Fibroblast of lung (primary cell): ENCODE results near the gene TMEFF2.

Experiments
- EZH2 ChIP-seq: IDR thresholded peaks from 2 replicates; pipeline ENCODE4 v1.5.1; 2012; ENCODE audit warnings: low read length, control low read depth, mild to moderate bottlenecking; ENCODE audit errors: missing control alignments
- TF ChIP-seq, protein P1 (sequence below), 2 donors: IDR thresholded peaks in 1 of 2; conservative IDR thresholded peaks in 1 of 2; 1 replicate in 1 of 2; 2 replicates in 1 of 2; pipeline ENCODE4 v1.5.1; 2011 to 2012; ENCODE audit warnings: low read length in 2 of 2, control low read depth in 1 of 2, inconsistent platforms in 1 of 2, low read depth in 1 of 2, mild to moderate bottlenecking in 1 of 2

DNA sequence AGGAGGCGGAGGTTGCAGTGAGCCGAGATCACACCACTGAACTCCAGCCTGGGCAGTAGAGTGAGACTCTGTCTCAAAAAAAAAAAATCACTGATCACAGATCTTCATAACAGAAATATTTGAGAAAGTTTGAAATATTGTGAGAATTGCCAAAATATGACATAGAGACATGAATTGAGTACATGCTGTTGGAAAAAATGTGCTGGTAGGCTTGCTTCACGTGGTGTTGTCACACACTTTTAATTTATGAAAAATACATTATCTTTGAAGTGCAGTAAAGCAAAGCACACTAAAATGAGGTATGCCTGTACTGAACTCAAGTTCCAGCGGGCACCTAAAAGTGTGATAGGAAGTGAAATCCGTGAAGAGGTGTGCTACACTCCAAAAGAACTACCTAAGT, 152.6 kb downstream of the TMEFF2 start:
- TF ChIP-seq, protein P1, sequence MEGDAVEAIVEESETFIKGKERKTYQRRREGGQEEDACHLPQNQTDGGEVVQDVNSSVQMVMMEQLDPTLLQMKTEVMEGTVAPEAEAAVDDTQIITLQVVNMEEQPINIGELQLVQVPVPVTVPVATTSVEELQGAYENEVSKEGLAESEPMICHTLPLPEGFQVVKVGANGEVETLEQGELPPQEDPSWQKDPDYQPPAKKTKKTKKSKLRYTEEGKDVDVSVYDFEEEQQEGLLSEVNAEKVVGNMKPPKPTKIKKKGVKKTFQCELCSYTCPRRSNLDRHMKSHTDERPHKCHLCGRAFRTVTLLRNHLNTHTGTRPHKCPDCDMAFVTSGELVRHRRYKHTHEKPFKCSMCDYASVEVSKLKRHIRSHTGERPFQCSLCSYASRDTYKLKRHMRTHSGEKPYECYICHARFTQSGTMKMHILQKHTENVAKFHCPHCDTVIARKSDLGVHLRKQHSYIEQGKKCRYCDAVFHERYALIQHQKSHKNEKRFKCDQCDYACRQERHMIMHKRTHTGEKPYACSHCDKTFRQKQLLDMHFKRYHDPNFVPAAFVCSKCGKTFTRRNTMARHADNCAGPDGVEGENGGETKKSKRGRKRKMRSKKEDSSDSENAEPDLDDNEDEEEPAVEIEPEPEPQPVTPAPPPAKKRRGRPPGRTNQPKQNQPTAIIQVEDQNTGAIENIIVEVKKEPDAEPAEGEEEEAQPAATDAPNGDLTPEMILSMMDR (conservative IDR thresholded peaks at IDR 0.05 in 1 of 2, IDR thresholded peaks at IDR 0.05 in 1 of 2; ENCODE audit: low read depth in 1 of 2, low read length in 2 of 2): no peak
- no peak for TF ChIP-seq EZH2
